GM19238 (cell line): Measurements from ENCODE around the gene CT45A6.
"Not testable (repeated sequence)": the region's sequence is repeated elsewhere in the genome, so short reads cannot be mapped to it uniquely, and the experiment has no call there.

Experiments used
- DNase-seq: peaks from one replicate; pipeline ENCODE4 v3.0.0; 2011; ENCODE audit warnings: low spot score; ENCODE audit not compliant: insufficient read length

Gene CT45A6

GRCh38 chrX:135802687-135803086, at the start of gene CT45A6:
Gene CT45A6, minus strand, starts transcription at chrX:135802787. Its CDS starts 3,794 bp downstream, at chrX:135798993.
- DNase-seq, result not testable (repeated sequence)

- not testable (repeated sequence) for DNase-seq
These were observed 34.6 kb upstream of the CT45A6 start, which contains the start of gene CT45A7 for GRCh38 chrX:135837180-135837579. Gene CT45A7, minus strand, starts transcription at chrX:135837280. Its CDS starts 3,747 bp downstream, at chrX:135833533.

- DNase-seq, result not testable (repeated sequence)
These were observed 17.3 kb upstream of the CT45A6 start, which contains the start of gene CT45A2 for GRCh38 chrX:135819912-135820311. Gene CT45A2, minus strand, starts transcription at chrX:135820012. Its CDS starts 3,747 bp downstream, at chrX:135816265.

DNA sequence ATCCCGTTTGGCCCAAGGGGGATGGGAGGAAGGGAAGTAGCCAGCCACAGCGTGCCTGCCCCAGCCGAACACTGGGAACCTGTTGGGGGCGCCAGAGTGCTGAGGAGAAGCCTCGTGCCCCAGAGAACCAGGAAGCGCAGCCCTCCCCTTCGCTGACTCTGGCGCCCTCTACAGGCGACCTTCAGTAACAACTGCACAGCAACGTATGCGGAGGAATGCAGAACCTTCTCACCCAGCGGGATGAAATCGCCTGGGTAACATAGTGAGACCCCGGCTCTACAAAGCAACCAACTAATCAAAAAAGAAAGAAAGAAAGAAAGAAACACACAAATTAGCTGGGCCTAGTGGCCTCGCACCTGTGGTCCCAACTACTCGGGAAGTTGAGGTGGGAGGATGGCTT, 17.2 kb downstream of the CT45A6 start, which contains the start of gene CT45A5:
CT45A5 (minus strand) TSS at position 101 of the 400 bp plus-strand sequence. CDS start 3,774 bp downstream, outside the sequence.
- DNase-seq, result not testable (repeated sequence)

GRCh38 chrX:135768091-135768490, 34.5 kb downstream of the CT45A6 start, which contains the start of gene CT45A3:
Gene CT45A3, minus strand, starts transcription at chrX:135768191. Its CDS starts 3,747 bp downstream, at chrX:135764444.
- not testable (repeated sequence) for DNase-seq

- not testable (repeated sequence) for DNase-seq
These were observed 57.8 kb downstream of the CT45A6 start for GRCh38 chrX:135744739-135745138.
